NCI-H2171 (cell line): ENCODE data around the gene EPHA1.

Experiments used
- DNase-seq: peaks from one replicate; lab custom pipeline; 2025; lab: John Stamatoyannopoulos, UW

Gene EPHA1

DNA sequence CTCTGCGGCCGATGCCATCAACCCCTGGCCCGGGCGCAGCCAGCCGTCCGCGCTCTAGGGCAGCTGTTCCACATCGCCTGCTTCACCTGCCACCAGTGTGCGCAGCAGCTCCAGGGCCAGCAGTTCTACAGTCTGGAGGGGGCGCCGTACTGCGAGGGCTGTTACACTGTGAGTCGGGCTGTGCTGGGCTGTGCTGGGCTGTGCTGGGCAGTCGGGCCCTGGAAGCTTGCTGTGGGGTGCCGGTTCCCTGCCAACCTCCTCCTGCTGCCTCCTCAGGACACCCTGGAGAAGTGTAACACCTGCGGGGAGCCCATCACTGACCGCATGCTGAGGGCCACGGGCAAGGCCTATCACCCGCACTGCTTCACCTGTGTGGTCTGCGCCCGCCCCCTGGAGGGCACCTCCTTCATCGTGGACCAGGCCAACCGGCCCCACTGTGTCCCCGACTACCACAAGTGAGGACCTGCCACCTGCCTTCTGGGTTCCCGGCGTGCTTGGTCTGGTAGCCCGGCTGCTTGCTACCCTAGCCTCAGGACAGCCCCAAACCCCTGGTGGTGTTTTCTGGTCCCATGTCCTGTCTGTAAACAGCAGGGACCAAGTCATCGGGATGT, 20.1 kb downstream of the EPHA1 start:
- DNase-seq, result no peak

- DNase-seq, result no peak
Observed at GRCh38 chr7:143388051-143388450, 20.6 kb downstream of the EPHA1 start.

DNA sequence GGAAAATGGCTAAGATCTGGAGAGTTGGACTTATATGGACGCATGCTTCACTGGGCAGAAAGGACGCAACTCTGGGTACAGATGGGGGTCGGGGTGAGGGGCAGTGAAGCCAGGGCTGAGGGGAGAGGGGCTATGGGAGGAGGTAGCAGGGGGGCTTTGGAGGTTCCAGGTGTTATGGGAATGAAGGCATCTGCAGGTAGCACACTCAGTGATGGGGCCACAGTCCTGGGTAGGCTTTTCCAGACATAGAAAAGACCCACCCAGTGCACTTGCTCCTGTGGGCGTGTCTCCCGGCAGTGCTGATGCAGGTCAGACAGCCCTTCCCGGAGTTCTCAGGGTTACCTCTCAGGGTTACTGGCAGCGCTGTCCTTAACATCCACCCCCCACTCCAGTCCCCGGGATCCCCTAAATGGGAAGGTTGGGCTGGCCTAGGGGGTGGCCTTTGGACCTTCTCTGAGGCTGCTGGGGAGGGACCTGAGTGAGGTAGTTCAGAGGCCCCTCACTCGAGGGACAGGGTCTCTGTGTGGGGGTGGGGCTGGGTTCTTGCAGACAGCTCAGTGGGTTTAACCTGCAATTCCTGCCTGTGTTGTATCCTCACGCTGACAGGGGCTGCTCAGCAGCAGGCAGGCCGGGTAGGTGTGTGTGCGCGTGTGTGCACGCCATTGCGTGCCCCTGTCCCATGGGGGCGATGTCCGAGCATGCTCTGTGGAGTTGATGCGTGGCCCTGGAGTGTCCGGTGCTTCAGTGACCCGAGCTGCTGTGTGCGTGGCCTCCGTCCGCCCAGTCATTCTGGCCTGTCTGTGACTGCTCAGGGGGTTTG, 21.3 kb downstream of the EPHA1 start:
- no peak for DNase-seq

DNA sequence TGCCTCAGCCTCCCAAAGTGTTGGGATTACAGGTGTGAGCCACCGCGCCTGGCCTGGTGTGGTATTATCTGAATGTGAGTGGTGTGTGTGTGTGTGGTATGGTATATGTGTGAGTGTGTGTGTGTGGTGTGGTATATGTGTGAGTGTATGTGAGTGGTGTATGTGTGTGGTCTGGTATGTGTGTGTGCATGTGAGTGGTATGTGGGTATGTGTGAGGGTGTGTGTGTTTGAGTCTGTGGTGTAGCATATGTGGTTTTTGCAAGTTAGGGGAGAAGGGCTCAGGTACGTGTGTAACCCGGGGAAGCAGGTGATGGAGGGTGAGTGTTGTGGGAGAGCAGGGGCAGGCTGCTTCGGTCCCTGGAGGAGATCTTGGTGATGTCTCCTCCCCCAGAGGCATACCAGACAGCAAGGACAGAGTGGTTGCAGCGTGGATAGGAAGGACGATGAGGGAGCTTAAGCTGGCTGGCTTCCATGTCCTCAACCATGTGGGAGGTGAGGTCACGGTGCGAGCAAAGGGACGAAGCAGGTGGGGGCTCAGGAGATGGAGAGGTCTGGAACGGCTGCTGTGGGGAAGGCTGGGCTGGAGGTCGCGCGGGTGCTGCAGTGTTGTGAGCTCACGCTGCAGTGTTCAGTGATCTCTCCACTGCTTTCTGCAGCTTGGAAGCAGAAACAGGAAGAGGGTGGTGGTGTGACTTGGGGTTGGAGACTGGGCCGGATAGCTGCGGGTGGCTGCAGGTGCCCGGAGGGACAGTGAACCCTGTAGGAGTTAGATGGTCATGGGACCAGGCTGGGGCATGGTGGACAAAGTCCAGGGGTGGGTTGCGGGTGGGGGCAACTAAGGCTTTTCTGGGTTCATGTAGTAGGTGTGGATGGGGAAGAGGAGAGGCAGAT, 22.5 kb downstream of the EPHA1 start:
- DNase-seq, result no peak

DNA sequence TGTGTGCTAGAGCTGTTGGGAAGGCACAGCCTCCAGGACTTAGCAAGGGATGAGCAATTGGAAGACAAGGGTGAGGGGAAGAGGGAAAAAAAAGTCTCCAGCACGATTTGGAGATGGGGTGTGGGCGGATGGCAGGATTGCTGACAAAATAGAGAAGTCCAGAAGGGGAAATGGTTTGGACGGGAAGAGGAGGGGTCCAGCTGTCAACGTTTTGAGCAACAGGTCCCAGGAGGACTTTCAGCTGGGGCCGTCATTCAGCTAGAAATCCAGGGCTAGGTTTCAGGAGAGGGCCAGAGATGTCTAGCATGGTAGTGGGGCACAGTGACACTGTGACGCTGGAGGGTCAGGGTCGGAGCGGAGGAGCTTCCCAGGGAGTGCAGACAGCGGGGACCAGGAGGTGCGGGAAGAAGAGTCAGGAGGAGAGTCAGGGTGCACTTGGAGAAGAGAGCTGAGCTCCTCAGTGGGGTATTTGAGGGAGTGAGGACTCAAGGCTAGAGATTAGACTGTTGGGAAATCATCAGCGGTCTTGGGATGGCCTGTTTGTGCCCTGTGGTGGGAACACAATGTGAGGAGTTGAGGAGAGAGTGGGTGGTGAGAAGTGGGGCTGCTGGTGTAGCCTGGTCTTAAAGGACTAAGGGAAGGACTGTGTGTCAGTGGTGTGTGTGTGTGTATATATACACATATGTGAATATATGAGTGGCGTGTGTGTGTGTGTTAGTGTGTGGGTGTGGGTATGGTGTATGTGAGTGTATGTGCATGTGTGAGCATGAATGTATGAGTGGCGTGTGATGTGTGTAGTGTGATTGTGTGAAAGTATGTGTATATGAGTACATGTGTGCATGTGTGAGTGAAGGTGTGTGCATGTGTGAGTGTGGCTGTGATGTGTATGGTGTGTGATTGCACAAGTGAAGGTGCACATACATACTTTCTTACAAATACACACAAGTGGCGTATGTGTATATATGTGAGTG, 23.7 kb downstream of the EPHA1 start:
- no peak for DNase-seq

GRCh38 chr7:143384148-143384547, 24.5 kb downstream of the EPHA1 start:
- no peak for DNase-seq

DNA sequence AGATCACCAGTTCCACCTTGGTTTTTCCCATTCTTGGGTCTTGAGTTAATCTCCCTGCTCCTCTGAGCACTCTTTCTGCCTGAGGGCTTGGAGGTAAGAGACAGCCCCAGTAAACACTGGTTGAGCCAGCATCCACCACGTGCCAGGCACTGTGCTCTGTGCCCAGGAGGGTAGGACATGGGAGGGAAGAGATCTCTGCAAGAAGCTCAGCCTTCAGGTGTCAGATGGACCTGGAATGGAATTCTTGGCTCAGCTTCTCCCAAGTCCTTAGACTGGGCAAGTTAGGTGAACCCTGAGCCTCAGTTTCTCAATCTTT, 25.1 kb downstream of the EPHA1 start:
- DNase-seq, result no peak

DNA sequence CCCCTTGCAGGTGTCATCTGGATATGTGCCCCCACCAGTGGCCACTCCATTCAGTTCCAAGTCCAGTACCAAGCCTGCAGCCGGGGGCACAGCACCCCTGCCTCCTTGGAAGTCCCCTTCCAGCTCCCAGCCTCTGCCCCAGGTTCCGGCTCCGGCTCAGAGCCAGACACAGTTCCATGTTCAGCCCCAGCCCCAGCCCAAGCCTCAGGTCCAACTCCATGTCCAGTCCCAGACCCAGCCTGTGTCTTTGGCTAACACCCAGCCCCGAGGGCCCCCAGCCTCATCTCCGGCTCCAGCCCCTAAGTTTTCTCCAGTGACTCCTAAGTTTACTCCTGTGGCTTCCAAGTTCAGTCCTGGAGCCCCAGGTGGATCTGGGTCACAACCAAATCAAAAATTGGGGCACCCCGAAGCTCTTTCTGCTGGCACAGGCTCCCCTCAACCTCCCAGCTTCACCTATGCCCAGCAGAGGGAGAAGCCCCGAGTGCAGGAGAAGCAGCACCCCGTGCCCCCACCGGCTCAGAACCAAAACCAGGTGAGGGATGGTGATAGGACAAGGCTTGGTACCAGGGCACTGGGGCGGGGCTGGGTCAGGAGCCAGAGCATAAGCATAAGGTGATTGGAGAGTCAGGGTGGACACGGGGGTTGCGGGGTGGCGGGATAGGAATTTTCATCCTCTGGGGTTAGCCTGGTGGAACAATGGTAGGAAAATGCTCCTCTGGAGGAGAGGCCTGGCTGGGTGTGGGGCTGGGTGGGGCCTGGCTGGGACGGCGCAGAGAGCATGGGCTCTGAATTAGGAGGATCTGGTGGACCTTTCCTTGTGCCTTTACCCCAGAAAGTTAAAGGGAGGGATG, 25.6 kb downstream of the EPHA1 start:
- no peak for DNase-seq

DNA sequence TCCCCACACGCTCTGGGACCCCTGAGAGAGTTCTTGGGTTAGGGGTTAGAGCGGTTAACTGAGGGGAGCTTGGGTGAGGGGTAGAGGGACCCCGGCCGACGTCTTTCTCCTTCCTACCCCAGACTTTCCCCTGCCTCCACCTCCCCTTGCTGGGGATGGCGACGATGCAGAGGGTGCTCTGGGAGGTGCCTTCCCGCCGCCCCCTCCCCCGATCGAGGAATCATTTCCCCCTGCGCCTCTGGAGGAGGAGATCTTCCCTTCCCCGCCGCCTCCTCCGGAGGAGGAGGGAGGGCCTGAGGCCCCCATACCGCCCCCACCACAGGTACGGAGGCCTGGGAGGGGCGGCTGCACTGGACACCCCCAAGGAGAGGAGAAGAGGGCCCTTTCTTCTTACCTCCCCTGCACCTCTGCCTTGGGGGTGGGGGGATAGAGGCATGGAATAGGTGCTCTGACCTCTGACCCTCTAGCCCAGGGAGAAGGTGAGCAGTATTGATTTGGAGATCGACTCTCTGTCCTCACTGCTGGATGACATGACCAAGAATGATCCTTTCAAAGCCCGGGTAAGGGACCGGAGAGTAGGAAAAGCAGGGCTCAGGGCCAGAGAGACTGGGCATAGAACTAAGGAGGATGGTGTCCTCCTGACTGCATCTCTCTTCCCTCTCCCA, 26.4 kb downstream of the EPHA1 start:
- no peak for DNase-seq

- DNase-seq, result peak; percentile 50
Observed at GRCh38 chr7:143381427-143382125, 27.1 kb downstream of the EPHA1 start.

DNA sequence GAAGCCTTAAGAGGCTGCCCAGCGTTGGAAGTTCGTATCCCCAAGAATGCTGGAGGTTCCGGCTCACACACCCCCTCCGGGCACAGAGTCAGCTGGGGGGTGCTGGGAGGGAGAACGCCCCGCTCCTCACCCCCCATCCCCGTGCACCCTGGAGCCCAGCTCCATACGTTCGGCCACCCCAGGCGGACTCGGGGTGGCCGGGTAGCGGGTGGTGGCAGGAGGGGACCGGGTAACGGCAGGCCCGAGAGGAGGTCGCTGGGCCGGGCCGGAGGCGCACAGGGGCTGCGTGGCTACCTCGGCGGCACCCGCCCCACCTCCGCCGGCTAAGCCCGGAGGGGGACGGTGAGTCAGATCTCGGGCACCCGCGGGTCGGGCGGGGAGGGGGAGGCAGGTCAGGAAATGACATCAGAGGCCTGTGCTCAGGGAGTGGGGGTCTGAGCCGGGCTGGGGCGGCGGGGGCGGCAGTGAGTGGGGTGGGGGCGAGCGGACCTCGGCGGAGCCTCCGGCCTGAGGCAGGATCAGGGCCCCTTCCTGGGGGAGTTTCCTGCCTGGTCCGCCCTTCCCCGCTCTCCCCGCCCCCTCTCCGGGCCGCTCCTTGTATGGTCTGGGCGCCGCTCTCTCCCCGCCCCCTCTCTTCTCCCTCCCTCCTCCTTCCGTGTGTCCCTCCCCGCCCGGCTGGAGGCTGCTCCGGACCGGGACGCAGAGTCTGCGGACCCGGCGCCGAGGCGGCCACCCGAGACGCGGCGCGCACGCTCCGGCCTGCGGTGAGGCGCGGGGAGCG, 27.8 kb downstream of the EPHA1 start, which contains the start of gene ZYX:
TSS of gene ZYX (plus strand) at position 700 of the 781 bp plus-strand sequence. CDS start 227 bp downstream, outside the sequence.
- peak; percentile 77 for DNase-seq

DNA sequence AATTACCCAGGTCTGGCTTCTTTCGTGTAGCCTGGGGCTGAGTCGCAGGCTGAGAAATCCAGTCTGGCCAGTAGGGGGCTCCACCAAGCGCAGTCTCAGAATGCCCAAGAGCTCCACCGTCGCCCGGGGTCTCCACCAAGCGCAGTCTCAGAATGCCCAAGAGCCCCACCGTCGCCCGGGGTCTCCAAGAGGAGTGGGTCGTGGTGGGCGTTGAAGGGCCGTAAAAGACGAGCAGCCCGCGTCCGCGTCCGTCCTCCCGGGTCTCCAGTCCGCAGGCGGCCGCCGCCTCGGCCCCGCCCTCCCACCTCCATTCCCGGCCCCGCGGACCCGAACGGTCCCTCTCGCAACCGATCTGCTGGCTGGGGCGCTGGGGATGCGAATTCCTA, 28.4 kb downstream of the EPHA1 start:
- DNase-seq, result peak; percentile 65

GRCh38 chr7:143379611-143380259, 28.9 kb downstream of the EPHA1 start:
- no peak for DNase-seq

DNA sequence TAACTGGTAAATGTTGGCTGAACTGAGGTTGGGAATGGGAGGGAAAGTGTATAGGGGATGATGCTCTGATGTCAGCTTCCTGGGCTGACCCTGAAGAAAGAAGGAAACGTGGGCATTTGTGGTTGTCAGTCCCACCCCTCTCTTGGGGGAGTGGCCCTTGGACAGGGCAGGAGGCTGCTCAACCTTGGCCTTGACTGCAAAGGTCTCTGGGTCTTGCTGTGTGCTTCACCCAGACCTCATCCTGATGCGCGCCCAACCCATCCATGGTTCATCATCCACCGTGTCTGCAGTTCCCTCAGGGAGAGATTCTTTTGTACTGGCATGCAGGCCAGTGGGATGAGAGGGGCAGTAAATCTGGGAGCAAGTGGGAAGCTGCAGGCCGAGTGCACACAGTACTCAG, 32.3 kb downstream of the EPHA1 start:
- DNase-seq, result no peak

GRCh38 chr7:143375298-143376034, 33.2 kb downstream of the EPHA1 start:
- no peak for DNase-seq

DNA sequence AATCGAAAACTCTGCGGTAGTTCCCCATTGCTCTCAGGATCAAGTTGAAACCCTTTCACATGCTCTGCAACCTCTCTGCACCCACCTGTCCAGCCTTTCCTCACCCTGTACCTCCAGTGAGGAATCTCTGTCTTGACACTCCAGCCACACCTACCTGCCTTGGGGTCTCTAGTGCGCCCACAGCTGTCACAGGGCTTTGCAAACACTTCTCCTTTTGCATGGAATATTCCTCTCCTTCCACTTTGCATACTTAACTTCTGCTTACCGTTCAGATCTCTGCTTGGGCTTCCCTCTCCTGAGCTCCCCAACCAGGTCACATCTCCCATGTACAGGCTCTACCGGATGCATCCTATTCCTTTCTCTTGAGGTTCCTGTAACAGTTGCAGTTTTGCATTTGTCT, 34.1 kb downstream of the EPHA1 start:
- no peak for DNase-seq

DNA sequence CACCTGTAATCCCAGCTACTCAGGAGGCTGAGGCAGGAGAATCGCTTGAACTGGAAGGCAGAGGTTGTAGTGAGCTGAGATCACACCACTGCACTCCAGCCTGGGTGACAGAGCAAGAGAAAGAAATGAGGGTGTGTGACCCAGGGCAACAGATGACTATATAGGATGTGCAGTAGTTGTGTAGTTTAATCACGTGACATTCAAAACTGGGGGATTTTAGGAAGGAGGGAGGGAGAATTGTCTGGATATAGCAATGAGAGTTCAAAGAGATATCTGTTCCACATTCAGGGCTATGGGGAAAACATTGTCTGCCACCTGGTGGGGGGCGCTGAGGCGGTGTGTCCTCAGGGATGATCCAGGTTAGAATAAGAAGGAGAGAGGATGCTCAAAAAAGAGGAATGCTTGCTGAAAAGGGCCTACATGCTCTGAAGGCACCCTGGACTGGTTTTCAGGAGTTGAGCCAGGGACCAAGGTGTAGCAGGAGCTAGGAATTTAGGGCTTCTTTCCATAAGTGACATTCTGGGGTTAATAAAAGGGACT, 35.3 kb downstream of the EPHA1 start:
- DNase-seq, result no peak
